Testis (tissue), 5 donors: ENCODE data around the gene ELOA2. TPM values are rescaled to one million over a fixed set of nuclear protein-coding genes. Genes with fewer than 3 reads are reported as not detected.
A peak's percentile ranks its signal among the peaks of the same experiment; 100 is the strongest.

Experiments
- DNase-seq: peaks from one replicate; pipeline ENCODE4 v3.0.0-alpha.2; 2019
- H3K27ac ChIP-seq, 2 donors: fragments of 200-600 bp; sonication (generic); one replicate each; pipeline ENCODE4 v1.5.1; 2019
- H3K27me3 ChIP-seq: fragments of 200-600 bp; sonication (generic); one replicate; pipeline ENCODE4 v1.5.1; 2019
- H3K36me3 ChIP-seq: fragments of 200-600 bp; sonication (generic); one replicate; pipeline ENCODE4 v1.5.1; 2017; ENCODE audit warnings: low read depth; ENCODE audit errors: missing control alignments
- H3K4me1 ChIP-seq: fragments of 200-600 bp; sonication (generic); one replicate; pipeline ENCODE4 v1.5.1; 2019
- H3K4me3 ChIP-seq, 2 donors: fragments of 200-600 bp; sonication (generic); one replicate each; pipeline ENCODE4 v1.5.1; 2017 to 2019
- H3K9me3 ChIP-seq: fragments of 200-600 bp; sonication (generic); one replicate; pipeline ENCODE4 v1.5.1; 2017
- POLR2A ChIP-seq: fragments of 450-650 bp; IDR thresholded peaks from one replicate; pipeline ENCODE4 v1.6.1; 2017; ENCODE audit warnings: antibody characterized with exemption, mild to moderate bottlenecking, moderate library complexity
- WGBS, 2 donors: methylation state at CpG; one replicate each; pipeline ENCODE4 v1.1.5; 2018; 5-methylcytosine and 5-hydroxymethylcytosine counted together
- intact Hi-C: fragments of 100-400 bp; cut with DNase I; formaldehyde crosslinking; loops from one replicate; pipeline ENCODE4 v1.15.1; 2023; ENCODE audit warnings: low total_unique reads
- long read RNA-seq, 2 donors: transcript quantifications; one replicate each; lab custom pipeline, GENCODE V29; 2026
- polyA plus RNA-seq: library from polyadenylated mRNA; stranded (reverse); fragments of 350-450 nt; fragmentation: Illumina TruSeq; extraction: RNeasy Lipid Tissue Mini Kit (QIAGEN cat#74804); gene quantifications from one replicate; pipeline ENCODE4 v1.2.3, GENCODE V29; 2014; ENCODE audit warnings: low read depth, low replicate concordance; ENCODE audit not compliant: insufficient read depth
- total RNA-seq, 2 donors: library from RNA; depleted of rRNA; stranded (reverse); fragments of >200 nt; gene quantifications; one replicate each; pipeline ENCODE4 v1.2.3, GENCODE V29; 2016
- TF ChIP-seq, protein P1 (sequence below), 3 experiments: fragments of 450-650 bp in 2 of 3; fragments of 200-600 bp in 1 of 3; sonication (generic) in 1 of 3; IDR thresholded peaks; one replicate each; pipeline ENCODE4 v1.5.1; 2016 to 2019; ENCODE audit warnings: antibody characterized with exemption in 3 of 3, mild to moderate bottlenecking in 2 of 3, moderate library complexity in 1 of 3

ELOA2 gene, protein sequence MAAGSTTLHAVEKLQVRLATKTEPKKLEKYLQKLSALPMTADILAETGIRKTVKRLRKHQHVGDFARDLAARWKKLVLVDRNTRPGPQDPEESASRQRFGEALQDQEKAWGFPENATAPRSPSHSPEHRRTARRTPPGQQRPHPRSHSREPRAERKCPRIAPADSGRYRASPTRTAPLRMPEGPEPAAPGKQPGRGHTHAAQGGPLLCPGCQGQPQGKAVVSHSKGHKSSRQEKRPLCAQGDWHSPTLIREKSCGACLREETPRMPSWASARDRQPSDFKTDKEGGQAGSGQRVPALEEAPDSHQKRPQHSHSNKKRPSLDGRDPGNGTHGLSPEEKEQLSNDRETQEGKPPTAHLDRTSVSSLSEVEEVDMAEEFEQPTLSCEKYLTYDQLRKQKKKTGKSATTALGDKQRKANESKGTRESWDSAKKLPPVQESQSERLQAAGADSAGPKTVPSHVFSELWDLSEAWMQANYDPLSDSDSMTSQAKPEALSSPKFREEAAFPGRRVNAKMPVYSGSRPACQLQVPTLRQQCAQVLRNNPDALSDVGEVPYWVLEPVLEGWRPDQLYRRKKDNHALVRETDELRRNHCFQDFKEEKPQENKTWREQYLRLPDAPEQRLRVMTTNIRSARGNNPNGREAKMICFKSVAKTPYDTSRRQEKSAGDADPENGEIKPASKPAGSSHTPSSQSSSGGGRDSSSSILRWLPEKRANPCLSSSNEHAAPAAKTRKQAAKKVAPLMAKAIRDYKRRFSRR
- total RNA-seq (1 to 10 TPM; 4.4 to 8.4 TPM), polyA plus RNA-seq (8.0 TPM)
- long read RNA-seq, donor 1 = 0 reads
- long read RNA-seq, donor 2, partial matches to known transcripts = 0 of 1 reads
- long read RNA-seq, donor 2, other reads (novel, unspliced or antisense) = 0 of 1 reads

DNA sequence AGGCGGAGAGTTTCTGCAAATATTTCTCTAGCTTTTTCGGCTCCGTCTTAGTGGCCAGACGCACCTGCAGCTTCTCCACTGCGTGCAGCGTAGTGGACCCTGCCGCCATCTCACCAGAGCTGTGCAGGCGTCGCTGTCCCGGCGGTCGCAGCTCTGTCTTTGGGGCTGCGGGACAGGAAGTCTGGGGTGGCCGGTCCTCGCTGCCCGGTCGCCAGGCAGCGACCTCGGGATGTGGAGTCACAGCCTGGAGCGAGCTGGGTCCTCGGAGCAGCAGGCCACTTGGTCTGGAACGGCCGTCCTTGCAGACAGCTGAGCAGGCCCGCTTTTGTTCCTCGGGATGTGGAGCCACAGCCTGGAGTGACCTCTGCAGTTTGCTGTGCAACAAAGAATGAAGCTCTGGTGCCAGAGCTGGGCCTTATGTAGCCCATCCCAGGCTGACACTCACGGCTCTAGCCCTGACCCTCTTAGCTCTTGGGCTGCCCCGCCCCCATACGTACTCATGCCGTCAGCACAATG is at the start of gene ELOA2:
Gene ELOA2 (minus strand): TSS at position 466 of the 516 bp plus-strand sequence. CDS start 357 bp downstream, at position 109.
- 82 to 90% methylated on average over 24 to 29 of the region's 29 CpGs for WGBS, 2 donors

DNA sequence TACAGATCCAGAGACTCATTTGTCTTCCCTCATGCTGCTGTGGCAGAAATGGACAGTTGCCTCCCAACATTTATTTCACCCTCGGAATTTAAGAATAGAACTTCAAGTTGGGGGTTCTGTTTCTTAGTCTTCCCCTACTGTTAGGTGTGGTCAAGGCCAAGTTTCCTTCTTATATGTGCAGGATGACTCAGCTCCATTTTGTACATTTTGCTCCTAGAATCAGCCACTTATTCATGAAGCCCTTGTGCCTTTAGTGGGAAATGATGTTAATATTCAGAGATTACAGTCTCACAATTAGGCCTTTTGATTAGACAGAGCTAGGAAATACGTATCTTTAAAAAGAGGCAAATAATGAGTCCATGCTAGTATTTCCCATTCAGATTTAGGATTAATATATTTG is 46.2 kb upstream of the ELOA2 start:
- Histone ChIP-seq H3K36me3 (no peaks in the 10 kb centered on the region), H3K4me1 (no peaks in the 10 kb centered on the region), H3K27me3 (no peaks in the 10 kb centered on the region), H3K4me3 (no peak overlapping the region), H3K27ac (no peak overlapping the region), H3K9me3 (no peaks in the 10 kb centered on the region)
- WGBS, 2 donors = 80 to 93% methylated on average over 2 of the region's 2 CpGs
- TF ChIP-seq, protein P1, sequence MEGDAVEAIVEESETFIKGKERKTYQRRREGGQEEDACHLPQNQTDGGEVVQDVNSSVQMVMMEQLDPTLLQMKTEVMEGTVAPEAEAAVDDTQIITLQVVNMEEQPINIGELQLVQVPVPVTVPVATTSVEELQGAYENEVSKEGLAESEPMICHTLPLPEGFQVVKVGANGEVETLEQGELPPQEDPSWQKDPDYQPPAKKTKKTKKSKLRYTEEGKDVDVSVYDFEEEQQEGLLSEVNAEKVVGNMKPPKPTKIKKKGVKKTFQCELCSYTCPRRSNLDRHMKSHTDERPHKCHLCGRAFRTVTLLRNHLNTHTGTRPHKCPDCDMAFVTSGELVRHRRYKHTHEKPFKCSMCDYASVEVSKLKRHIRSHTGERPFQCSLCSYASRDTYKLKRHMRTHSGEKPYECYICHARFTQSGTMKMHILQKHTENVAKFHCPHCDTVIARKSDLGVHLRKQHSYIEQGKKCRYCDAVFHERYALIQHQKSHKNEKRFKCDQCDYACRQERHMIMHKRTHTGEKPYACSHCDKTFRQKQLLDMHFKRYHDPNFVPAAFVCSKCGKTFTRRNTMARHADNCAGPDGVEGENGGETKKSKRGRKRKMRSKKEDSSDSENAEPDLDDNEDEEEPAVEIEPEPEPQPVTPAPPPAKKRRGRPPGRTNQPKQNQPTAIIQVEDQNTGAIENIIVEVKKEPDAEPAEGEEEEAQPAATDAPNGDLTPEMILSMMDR (IDR thresholded peaks at IDR 0.05) = no peak
- no peak for TF ChIP-seq POLR2A
- intact Hi-C loops = no loop called here
- DNase-seq = no peak

More for the DNA sequence above, at the start of gene ELOA2:
- H3K4me3 ChIP-seq = peak within 1 kb of the TSS in 1 of 2 donors; percentile 7
- H3K4me1 ChIP-seq = no peaks in the 10 kb centered on the region
- intact Hi-C loops = no loop called here
- TF ChIP-seq, protein P1 (IDR thresholded peaks at IDR 0.05) = no peak
- no peak for TF ChIP-seq POLR2A
- peak; percentile 22 for DNase-seq
- H3K36me3 ChIP-seq = no peaks in the 10 kb centered on the region
- no peaks in the 10 kb centered on the region for H3K27me3 ChIP-seq
- H3K9me3 ChIP-seq = no peaks in the 10 kb centered on the region
- H3K27ac ChIP-seq = no peak within 1 kb of the TSS

DNA sequence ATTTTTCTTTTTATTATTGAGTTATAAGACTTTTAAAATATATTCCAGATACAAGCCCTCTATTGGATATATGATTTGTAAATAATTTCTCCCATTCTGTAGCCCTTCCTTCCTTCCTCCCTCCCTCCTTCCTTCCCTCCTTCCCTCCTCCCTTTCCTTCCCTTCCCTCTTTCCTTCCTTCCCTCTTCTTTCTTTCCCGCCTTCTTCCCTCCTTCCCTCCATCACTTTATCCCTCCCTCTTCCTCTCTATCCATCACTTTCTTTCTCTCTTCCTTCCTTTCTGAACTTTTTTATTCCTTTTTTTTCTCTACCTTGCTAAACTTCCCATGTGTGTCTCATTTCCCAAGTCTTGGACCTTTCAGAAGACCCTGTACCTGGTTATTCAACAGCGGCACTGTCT is 45.5 kb upstream of the ELOA2 start:
- H3K27me3 ChIP-seq = no peaks in the 10 kb centered on the region
- no peak for TF ChIP-seq POLR2A
- TF ChIP-seq, protein P1 (IDR thresholded peaks at IDR 0.05) = no peak
- H3K4me1 ChIP-seq = no peaks in the 10 kb centered on the region
- H3K36me3 ChIP-seq = no peaks in the 10 kb centered on the region
- H3K9me3 ChIP-seq = no peaks in the 10 kb centered on the region
- H3K4me3 ChIP-seq = no peak overlapping the region
- WGBS, 2 donors = 89 to 95% methylated on average over 2 of the region's 2 CpGs
- DNase-seq = no peak
- no peak overlapping the region for H3K27ac ChIP-seq
- intact Hi-C loops = no loop called here

DNA sequence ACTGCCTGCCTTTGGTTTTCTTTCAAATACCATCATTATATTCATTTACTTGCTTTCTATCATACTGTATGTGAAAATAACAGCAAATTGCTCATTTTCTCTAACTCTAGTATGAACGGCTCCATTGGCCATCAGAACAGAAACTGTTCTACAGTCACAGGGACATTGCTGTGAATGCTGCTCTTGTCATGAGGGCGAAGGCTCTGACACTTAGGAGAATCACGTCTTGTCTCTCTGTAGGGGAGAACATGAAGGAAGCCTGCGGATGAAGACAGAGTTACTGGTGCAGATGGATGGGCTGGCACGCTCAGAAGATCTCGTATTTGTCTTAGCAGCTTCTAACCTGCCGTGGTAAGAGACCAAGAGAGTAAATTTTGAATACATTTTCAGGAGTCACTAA is 41.7 kb upstream of the ELOA2 start:
- DNase-seq = no peak
- no peaks in the 10 kb centered on the region for H3K36me3 ChIP-seq
- H3K27me3 ChIP-seq = no peaks in the 10 kb centered on the region
- WGBS, 2 donors = 84 to 85% methylated on average over 7 of the region's 7 CpGs
- H3K27ac ChIP-seq = no peak overlapping the region
- intact Hi-C loops = no loop called here
- H3K4me3 ChIP-seq = no peak overlapping the region
- no peaks in the 10 kb centered on the region for H3K9me3 ChIP-seq
- H3K4me1 ChIP-seq = no peaks in the 10 kb centered on the region
- TF ChIP-seq, protein P1 (IDR thresholded peaks at IDR 0.05) = no peak
- no peak for TF ChIP-seq POLR2A
